ENCODE results near the gene ADGRV1. TPM values are rescaled to one million over a fixed set of nuclear protein-coding genes. Genes with fewer than 3 reads are reported as not detected.

ADGRV1 gene
- polyA plus RNA-seq, 1 of the 3 experiments (the other 2 are of a cell fraction), result 0.23 TPM

- H3K27ac ChIP-seq (ENCODE audit: low read depth in 2 of 2, low read length in 1 of 2), result no peak overlapping the region
- H2AFZ ChIP-seq (ENCODE audit: low read depth), result no peak overlapping the region
- TF ChIP-seq NRF1 (IDR thresholded peaks at IDR 0.05; ENCODE audit: low read depth, low read length) (no peak), MEF2A (IDR thresholded peaks at IDR 0.05; ENCODE audit: borderline replicate concordance, low read depth) (no peak), FOSL2 (IDR thresholded peaks at IDR 0.05; ENCODE audit: borderline replicate concordance, low read depth) (no peak), RAD21 (IDR thresholded peaks at IDR 0.05; ENCODE audit: low read length) (no peak), SMC3 (IDR thresholded peaks at IDR 0.05; ENCODE audit: low read depth, low read length) (no peak), YY1 (IDR thresholded peaks at IDR 0.05; ENCODE audit: low read depth) (no peak), GATA2 (CRISPR knock-in tag; IDR thresholded peaks at IDR 0.05) (no peak), IRF3 (IDR thresholded peaks at IDR 0.05; ENCODE audit: low read depth, low read length) (no peak), FOXM1 (IDR thresholded peaks at IDR 0.05; ENCODE audit: low read depth) (no peak), GABPA (IDR thresholded peaks at IDR 0.05; ENCODE audit: low read depth) (no peak), JUND (IDR thresholded peaks at IDR 0.05) (no peak), TEAD4 (IDR thresholded peaks at IDR 0.05; ENCODE audit: borderline replicate concordance, insufficient read depth) (no peak), POLR2AphosphoS5 (IDR thresholded peaks at IDR 0.05; ENCODE audit: low read depth, low read length) (no peak), FOXJ3 (CRISPR knock-in tag; IDR thresholded peaks at IDR 0.05) (no peak), TCF12 (IDR thresholded peaks at IDR 0.05) (no peak), MXI1 (IDR thresholded peaks at IDR 0.05; ENCODE audit: low read depth, low read length) (no peak)
- 58% methylated on average over 6 of the region's 6 CpGs for WGBS (ENCODE audit: low lambda C conversion rate)
- no peaks in the 10 kb centered on the region for H3K4me1 ChIP-seq (ENCODE audit: control insufficient read depth in 1 of 2, insufficient read depth in 2 of 2, low read depth in 1 of 2, low read length in 1 of 2)
- H3K9ac ChIP-seq, result no peak overlapping the region
- no peaks in the 10 kb centered on the region for H3K36me3 ChIP-seq (replicated peaks in 1 of 2; ENCODE audit: control insufficient read depth in 1 of 2, insufficient read depth in 2 of 2, low read length in 1 of 2)
- no peak overlapping the region for H3K4me3 ChIP-seq (ENCODE audit: low read depth in 2 of 2, low read length in 1 of 2)
- no peaks in the 10 kb centered on the region for H3K9me3 ChIP-seq
- H3K79me2 ChIP-seq (ENCODE audit: insufficient read depth), result no peaks in the 10 kb centered on the region
- no peaks in the 10 kb centered on the region for H3K27me3 ChIP-seq (ENCODE audit: insufficient read depth)
- DNase-seq, result no peak
- ChIA-PET CTCF (interaction anchor here (1.9 kb wide), 1 partner anchor 483 kb away, joined by 5 read pairs; no protein-coding TSS in a partner anchor), POLR2A (no interaction called here)
- H3K4me2 ChIP-seq, result no peak overlapping the region
- no peaks in the 10 kb centered on the region for H3K9me2 ChIP-seq
- no peaks in the 10 kb centered on the region for H3F3A ChIP-seq (replicated peaks; ENCODE audit: insufficient read depth)
- no peaks in the 10 kb centered on the region for H4K20me1 ChIP-seq (ENCODE audit: insufficient read depth)
These were observed 344.2 kb downstream of the ADGRV1 start for GRCh38 chr5:90902651-90903386.

GRCh38 chr5:90909101-90909503 lies 350.5 kb downstream of the ADGRV1 start:
- H3K9me3 ChIP-seq, result no peaks in the 10 kb centered on the region
- CTCF ChIA-PET, result interaction anchor here (0.8 to 1.9 kb wide), 5 partner anchors 16 to 476 kb away, joined by 3 to 8 read pairs (median 4); no protein-coding TSS in a partner anchor
- no peaks in the 10 kb centered on the region for H3K36me3 ChIP-seq (replicated peaks in 1 of 2; ENCODE audit: control insufficient read depth in 1 of 2, insufficient read depth in 2 of 2, low read length in 1 of 2)
- no peaks in the 10 kb centered on the region for H3K9me2 ChIP-seq
- POLR2A ChIA-PET, result no interaction called here
- H2AFZ ChIP-seq (ENCODE audit: low read depth), result no peak overlapping the region
- H4K20me1 ChIP-seq (ENCODE audit: insufficient read depth), result no peaks in the 10 kb centered on the region
- no peak overlapping the region for H3K4me2 ChIP-seq
- H3K9ac ChIP-seq, result no peak overlapping the region
- no peak overlapping the region for H3K27ac ChIP-seq (ENCODE audit: low read depth in 2 of 2, low read length in 1 of 2)
- TF ChIP-seq, protein P1, sequence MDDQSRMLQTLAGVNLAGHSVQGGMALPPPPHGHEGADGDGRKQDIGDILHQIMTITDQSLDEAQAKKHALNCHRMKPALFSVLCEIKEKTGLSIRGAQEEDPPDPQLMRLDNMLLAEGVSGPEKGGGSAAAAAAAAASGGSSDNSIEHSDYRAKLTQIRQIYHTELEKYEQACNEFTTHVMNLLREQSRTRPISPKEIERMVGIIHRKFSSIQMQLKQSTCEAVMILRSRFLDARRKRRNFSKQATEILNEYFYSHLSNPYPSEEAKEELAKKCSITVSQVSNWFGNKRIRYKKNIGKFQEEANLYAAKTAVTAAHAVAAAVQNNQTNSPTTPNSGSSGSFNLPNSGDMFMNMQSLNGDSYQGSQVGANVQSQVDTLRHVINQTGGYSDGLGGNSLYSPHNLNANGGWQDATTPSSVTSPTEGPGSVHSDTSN (IDR thresholded peaks at IDR 0.05), result no peak
- no peak for TF ChIP-seq MAX (IDR thresholded peaks at IDR 0.05; ENCODE audit: low read depth)
- TF ChIP-seq RCOR1 (IDR thresholded peaks at IDR 0.05; ENCODE audit: low read length), result no peak
- no peak for TF ChIP-seq EP300 (IDR thresholded peaks at IDR 0.05; ENCODE audit: borderline replicate concordance in 1 of 2, low read depth in 1 of 2, low read length in 1 of 2)
- TF ChIP-seq MEF2A (IDR thresholded peaks at IDR 0.05; ENCODE audit: borderline replicate concordance, low read depth), result no peak
- no peak for TF ChIP-seq FOXM1 (IDR thresholded peaks at IDR 0.05; ENCODE audit: low read depth)
- no peak for TF ChIP-seq GABPA (IDR thresholded peaks at IDR 0.05; ENCODE audit: low read depth)
- TF ChIP-seq ELF1 (IDR thresholded peaks at IDR 0.05), result no peak
- TF ChIP-seq TCF12 (IDR thresholded peaks at IDR 0.05), result no peak
- TF ChIP-seq NRF1 (IDR thresholded peaks at IDR 0.05; ENCODE audit: low read depth, low read length), result no peak
- no peak for TF ChIP-seq CHD2 (IDR thresholded peaks at IDR 0.05; ENCODE audit: low read length, partially characterized antibody)
- no peak for TF ChIP-seq FOSL2 (IDR thresholded peaks at IDR 0.05; ENCODE audit: borderline replicate concordance, low read depth)
- no peak for TF ChIP-seq ZBTB33 (IDR thresholded peaks at IDR 0.05; ENCODE audit: borderline replicate concordance, low read depth)
- H3K4me1 ChIP-seq (ENCODE audit: control insufficient read depth in 1 of 2, insufficient read depth in 2 of 2, low read depth in 1 of 2, low read length in 1 of 2), result no peaks in the 10 kb centered on the region; a peak in 2 of 4 replicates
- H3K27me3 ChIP-seq (ENCODE audit: insufficient read depth), result no peaks in the 10 kb centered on the region
- no peaks in the 10 kb centered on the region for H3F3A ChIP-seq (replicated peaks; ENCODE audit: insufficient read depth)
- WGBS (ENCODE audit: low lambda C conversion rate), result 41% methylated on average over 3 of the region's 3 CpGs
- no peak overlapping the region for H3K4me3 ChIP-seq (ENCODE audit: low read depth in 2 of 2, low read length in 1 of 2)
- no peak for DNase-seq
- no peaks in the 10 kb centered on the region for H3K79me2 ChIP-seq (ENCODE audit: insufficient read depth)

Measured in SK-N-SH (cell line).